ENCODE measurements around the gene TBC1D5.
"Not testable (repeated sequence)": the region's sequence is repeated elsewhere in the genome, so short reads cannot be mapped to it uniquely, and the experiment has no call there.

The TBC1D5 gene

GRCh38 chr3:17356585-17356984 is 385.8 kb downstream of the TBC1D5 start:
- DNase-seq (ENCODE audit: low read depth) = no peak

DNA sequence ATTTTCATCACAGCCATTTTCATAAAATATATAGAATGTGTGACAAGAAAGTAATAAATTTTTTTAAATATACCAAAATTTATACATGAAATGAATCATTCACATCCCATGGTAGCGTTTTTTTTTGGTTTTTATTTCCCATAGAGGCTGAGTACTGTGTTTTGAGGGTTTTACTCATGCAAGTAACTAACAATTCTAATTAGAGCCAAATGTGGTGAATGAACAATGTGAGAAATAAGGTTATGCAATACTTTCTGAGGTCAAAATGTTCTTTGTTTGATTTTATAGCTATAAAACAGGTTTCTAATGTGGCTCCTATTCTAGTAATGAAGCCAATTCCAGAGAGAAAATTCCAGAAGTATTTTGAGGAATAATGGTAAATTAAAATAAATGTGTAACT is 386.8 kb downstream of the TBC1D5 start:
- DNase-seq (ENCODE audit: low read depth) = no peak

- DNase-seq (ENCODE audit: low read depth) = no peak
Measured at GRCh38 chr3:17354341-17354740, 388.1 kb downstream of the TBC1D5 start.

GRCh38 chr3:17352620-17353019 is 389.8 kb downstream of the TBC1D5 start:
- no peak for DNase-seq (ENCODE audit: low read depth)

DNA sequence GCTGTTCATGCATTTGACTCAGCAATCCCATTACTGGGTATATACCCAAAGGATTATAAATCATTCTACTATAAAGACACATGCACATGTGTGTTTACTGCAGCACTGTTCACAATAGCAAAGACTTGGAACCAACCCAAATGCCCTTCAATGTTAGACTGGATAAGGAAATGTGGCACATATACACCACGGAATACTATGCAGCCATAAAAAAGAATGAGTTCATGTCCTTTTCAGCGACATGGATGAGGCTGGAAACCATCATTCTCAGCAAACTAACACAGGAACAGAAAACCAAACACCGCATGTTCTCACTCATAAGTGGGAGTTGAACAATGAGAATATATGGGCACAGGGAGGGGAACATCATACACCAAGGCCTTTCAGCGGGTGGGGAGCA is 391.2 kb downstream of the TBC1D5 start:
- not testable (repeated sequence) for DNase-seq (ENCODE audit: low read depth)

DNA sequence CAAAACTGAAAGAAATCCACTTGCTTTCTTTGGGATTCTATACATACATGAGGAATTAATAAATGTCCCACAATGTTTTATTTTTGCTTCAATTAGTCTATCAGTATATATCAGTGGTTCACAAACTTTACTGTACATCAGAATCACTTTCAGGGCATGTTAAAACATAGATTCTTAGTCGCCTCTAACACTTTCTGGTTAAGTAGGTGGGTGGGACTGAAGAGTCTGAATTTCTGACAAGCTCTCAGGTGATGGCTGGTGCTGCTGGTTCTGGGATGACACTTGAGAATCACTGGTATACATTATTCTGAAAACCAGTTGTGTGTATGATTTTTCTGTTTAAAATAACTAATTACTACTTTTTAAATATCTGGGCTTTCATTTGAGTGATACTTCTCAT is 393.3 kb downstream of the TBC1D5 start:
- no peak for DNase-seq (ENCODE audit: low read depth)

DNA sequence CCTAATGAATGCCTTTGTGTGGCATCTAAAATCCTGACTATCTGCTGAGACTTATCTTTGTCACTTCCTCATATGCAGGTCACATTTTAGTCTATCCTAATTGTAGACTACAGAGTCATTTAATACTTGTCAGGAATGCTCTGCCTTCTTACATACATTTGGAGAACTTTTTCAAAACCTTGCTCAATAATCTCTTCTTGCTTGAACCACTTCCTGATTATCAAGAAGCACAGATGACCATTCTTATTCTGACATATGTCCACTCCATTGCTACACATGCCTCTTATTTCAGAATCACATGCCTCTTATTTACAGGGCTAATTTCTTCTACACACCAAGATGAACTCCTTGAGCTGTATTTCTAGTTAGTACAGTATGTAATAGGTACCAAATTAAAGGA is 400.3 kb downstream of the TBC1D5 start:
- no peak for DNase-seq (ENCODE audit: low read depth)

DNA sequence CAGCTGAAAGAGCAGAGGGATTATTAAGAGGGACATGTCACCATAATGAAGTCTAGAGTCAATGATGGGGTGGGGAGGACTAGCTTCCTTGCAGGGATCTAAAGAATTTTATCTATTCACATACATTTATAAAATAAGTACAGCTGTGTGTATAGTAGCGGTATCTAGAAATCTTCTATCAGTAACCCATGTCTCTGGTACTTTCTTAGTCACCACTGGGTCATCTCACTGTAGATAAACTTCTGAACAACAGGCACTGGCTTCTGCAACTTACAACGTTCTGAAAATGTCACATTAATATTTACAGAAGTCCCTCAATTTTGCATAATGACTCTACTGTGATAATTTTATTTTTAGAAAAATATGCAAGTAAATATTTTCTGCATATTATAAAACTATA is 401.7 kb downstream of the TBC1D5 start:
- DNase-seq (ENCODE audit: low read depth) = no peak

DNA sequence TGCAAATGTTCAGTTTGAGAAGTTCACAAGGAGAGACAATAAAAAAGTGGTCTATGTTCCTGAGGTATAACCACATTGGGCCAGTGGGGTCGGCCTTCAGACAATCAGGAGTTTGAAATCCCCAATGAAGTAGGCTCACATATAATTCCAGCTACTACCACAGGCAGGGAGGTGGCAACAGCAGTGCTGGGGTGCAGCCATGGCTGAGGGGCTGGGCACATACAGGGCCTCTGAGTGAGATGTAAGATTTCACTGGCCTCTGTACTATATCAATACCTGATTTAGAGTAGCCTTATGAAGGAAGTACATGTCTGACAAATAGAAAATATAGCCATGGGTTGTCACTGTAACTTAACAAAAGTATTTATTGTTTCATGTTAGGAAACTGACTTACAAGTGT is 402.2 kb downstream of the TBC1D5 start:
- no peak for DNase-seq (ENCODE audit: low read depth)

DNA sequence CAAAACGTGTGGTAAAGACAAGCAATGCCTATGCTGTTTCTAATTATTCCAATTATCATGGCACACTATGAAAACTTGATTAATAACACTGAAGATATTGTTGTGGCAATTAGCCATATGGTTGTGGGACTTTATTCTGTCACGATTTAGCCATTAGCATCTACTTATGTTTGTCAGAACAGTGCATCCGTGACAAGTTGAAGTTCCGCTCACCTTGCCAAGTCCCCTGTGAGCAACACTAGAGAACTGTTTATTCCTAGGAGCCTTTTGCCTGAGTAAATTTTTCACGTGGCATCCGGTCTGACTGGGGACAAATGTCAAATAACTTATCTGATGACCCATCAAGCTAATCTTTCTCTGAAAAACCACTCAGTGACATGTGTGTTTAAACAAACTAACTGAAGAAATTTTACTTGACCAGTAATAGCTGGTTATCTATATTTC is 403.3 kb downstream of the TBC1D5 start:
- no peak for DNase-seq (ENCODE audit: low read depth)

DNA sequence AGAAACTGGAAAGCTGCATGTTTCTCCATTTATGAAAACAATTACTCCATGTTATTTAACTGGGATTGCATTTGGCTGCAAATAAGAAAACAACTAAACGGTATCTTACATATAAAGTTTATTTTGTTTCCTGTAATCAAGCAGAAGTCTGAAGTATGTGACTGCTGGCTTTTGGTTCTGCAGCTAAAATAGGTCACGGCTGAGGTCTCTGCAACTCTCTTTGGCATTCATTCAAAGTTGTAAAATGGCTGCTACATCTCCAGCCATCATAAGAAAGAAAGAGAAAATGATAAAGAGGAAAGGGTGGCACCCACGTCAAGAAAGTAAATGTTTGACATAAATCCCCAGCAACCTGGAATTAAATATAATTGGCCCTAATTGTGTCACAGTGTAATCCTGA is 406.1 kb downstream of the TBC1D5 start:
- no peak for DNase-seq (ENCODE audit: low read depth)

DNA sequence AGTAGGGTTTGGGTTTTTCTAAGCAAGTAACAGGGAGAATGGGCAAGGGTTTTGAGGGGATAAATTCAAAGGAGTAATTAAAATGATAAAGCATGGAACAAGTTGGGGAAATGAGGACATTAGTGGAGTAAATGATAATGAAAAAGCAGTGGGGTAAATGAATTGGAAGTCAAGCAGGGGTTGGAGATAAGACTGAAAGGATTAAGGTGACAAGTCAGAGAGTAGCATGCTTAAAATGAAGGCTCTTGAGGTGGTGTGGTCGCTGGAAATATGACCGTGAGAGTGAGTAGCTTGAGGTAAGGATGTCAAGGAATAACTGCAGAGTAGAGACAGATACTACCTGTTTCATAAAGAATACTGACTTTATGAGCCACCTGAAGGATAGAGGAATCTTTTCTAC is 408.5 kb downstream of the TBC1D5 start:
- DNase-seq (ENCODE audit: low read depth) = no peak

GRCh38 chr3:17333446-17333845 is 409.0 kb downstream of the TBC1D5 start:
- DNase-seq (ENCODE audit: low read depth) = no peak

DNA sequence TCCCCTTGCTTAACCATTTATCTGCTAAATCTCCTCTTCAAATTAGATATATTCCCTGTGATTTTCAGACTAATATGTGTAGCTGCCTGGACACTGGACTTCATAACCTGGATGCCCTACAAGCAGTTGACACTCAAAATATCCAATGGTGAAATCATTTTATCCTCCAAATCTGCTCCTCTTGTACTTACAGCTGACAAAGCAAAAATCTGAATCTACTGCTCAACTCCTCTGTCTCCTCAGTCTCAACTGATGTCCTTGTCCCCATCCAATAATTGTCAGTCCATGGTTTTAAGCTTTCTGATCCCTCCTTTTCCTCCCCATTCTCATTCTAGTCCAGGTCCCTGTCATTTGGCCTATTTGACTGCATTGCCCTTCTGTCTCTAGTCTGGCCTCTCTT is 411.8 kb downstream of the TBC1D5 start:
- no peak for DNase-seq (ENCODE audit: low read depth)

- DNase-seq (ENCODE audit: low read depth) = no peak
Measured at GRCh38 chr3:17329927-17330326, 412.5 kb downstream of the TBC1D5 start.

GRCh38 chr3:17322106-17322793 is 420.2 kb downstream of the TBC1D5 start:
- DNase-seq (ENCODE audit: low read depth) = no peak

DNA sequence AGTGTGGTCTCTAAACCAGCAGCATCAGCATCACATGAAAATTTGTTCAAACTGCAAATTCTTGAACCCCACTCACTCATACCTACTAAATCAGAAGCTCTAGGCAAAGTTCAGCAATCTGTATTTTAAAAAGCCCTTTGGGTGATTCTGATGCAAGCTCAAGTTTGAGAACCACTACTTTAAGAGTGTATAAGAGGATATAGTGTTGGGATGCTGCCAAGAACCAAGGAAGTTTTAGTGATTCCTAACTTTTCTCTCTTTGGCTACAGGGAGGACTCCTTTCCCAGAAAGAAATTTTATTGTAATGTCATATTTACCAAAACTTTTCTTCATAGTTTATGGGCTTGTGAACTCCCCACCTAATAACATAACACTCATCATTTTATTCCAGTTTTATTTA is 422.2 kb downstream of the TBC1D5 start:
- no peak for DNase-seq (ENCODE audit: low read depth)

- no peak for DNase-seq (ENCODE audit: low read depth)
Measured at GRCh38 chr3:17315897-17316296, 426.5 kb downstream of the TBC1D5 start.

GRCh38 chr3:17314171-17314570 is 428.3 kb downstream of the TBC1D5 start:
- no peak for DNase-seq (ENCODE audit: low read depth)

- no peak for DNase-seq (ENCODE audit: low read depth)
Measured at GRCh38 chr3:17313746-17314145, 428.7 kb downstream of the TBC1D5 start.

DNA sequence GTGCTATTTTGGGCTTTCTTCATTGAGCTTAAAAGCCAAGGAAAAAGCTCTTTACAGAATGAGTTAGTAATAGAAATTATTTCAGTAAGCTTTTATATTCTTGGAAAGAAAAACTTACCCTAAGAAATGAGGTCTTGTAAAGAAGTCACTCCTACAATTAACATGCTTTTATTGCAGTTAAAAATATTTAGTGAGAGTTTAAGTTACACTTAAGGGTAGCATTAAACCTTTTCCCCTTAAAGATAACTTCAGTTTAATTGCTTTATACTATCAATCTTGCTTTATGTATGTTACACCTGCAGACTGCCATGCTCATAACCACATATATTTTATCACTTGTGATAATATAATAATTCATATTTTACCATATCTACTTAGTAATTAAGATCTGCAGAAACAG is 431.4 kb downstream of the TBC1D5 start:
- DNase-seq (ENCODE audit: low read depth) = no peak

DNA sequence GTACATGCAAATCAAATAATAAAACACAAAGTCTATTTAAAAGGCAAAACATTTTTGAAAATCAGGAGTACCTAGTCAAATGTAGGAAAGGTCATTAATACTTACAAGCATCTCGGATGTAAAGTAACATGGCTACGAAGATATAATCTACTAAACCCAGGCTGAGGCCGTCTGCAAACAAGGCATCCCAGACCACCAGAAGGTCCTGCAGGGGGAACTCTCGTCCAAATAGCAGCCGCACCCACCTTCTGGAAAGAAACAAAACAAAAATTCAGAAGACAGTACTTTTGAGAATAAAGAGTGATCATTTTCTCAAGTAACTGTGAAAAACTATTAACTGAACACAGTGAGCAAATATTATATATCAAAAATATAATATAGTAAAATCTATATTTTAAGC is 434.5 kb downstream of the TBC1D5 start:
- DNase-seq (ENCODE audit: low read depth) = no peak

- DNase-seq (ENCODE audit: low read depth) = no peak
Measured at GRCh38 chr3:17307482-17307881, 434.9 kb downstream of the TBC1D5 start.

GRCh38 chr3:17304969-17305368 is 437.5 kb downstream of the TBC1D5 start:
- no peak for DNase-seq (ENCODE audit: low read depth)

- DNase-seq (ENCODE audit: low read depth) = no peak
Measured at GRCh38 chr3:17302774-17303173, 439.7 kb downstream of the TBC1D5 start.

Data from stimulated activated CD8-positive, alpha-beta memory T cell treated with anti-CD3 and anti-CD28 coated beads, Interleukin-12 subunit alpha, Interleukin-12 subunit beta, amount 100 ng/mL, for 4 hours (primary cell).